ENCODE measurements around the gene C15orf40. TPM values are rescaled to one million over a fixed set of nuclear protein-coding genes. Genes with fewer than 3 reads are reported as not detected.

Gene C15orf40
- total RNA-seq, 1 experiment from 2014 or later, result 20.6 TPM

DNA sequence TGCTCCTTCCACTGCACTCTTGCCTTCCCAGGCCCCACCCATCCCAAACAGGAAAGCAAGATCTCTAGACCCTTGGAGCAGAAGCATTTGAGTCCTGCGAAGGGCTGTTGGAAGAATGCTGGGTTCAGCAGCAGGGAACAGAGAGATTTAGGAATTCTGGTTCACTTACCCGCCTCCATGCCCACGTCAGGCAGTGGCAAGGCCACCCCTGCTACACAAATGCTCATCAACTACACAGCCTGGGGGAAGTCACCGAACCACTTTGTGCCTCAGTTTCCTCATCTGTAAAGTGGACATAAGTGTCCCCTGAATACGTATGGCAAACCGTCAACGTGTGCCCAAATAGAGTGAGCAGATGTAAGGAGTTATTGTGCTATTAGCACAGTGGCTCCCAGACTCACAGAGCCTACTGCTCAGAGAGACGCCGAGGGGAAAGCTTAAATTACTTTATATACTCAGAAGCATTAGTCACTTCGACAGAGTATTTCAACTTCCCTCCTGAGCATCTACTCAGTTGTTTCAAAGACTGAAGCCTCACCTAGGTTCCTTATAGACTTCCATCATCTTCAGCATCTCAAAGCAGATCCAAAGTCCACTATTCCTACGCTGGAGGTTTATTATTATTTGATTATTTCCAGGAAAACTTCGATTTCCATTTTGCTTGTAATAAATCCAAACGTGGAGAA lies 59.8 kb downstream of the C15orf40 start:
- BruUV-seq (replicated peaks), result no TSS peak
- H3K4me1 ChIP-seq (ENCODE audit: insufficient read depth, low read length, poor library complexity, severe bottlenecking), result no peaks in the 10 kb centered on the region
- peak overlapping the region; percentile 44 for H3K4me3 ChIP-seq (ENCODE audit: low read depth, low read length, poor library complexity, severe bottlenecking)
- DNase-seq (ENCODE audit: low spot score), result no peak
- intact Hi-C loops (cut with micrococcal nuclease; ENCODE audit: unreplicated experiment), result no loop called here
- TF ChIP-seq, protein P1, sequence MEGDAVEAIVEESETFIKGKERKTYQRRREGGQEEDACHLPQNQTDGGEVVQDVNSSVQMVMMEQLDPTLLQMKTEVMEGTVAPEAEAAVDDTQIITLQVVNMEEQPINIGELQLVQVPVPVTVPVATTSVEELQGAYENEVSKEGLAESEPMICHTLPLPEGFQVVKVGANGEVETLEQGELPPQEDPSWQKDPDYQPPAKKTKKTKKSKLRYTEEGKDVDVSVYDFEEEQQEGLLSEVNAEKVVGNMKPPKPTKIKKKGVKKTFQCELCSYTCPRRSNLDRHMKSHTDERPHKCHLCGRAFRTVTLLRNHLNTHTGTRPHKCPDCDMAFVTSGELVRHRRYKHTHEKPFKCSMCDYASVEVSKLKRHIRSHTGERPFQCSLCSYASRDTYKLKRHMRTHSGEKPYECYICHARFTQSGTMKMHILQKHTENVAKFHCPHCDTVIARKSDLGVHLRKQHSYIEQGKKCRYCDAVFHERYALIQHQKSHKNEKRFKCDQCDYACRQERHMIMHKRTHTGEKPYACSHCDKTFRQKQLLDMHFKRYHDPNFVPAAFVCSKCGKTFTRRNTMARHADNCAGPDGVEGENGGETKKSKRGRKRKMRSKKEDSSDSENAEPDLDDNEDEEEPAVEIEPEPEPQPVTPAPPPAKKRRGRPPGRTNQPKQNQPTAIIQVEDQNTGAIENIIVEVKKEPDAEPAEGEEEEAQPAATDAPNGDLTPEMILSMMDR (conservative IDR thresholded peaks at IDR 0.05; ENCODE audit: low read depth, low read length), result no peak
- CTCF ChIA-PET, result no interaction called here
- H3K9me3 ChIP-seq (ENCODE audit: low read depth, low read length, poor library complexity, severe bottlenecking), result no peaks in the 10 kb centered on the region
- H3K27me3 ChIP-seq (replicated peaks; ENCODE audit: insufficient read depth, low read depth, low read length, poor library complexity), result peaks cover 31% of the 10 kb centered on the region
- no peak overlapping the region for H3K27ac ChIP-seq (ENCODE audit: low read depth, low read length, poor library complexity, severe bottlenecking)
- POLR2A ChIA-PET (ENCODE audit: low non-redundant PET), result no interaction called here
- H3K36me3 ChIP-seq (ENCODE audit: insufficient read depth, low read length, poor library complexity, severe bottlenecking), result no peaks in the 10 kb centered on the region

DNA sequence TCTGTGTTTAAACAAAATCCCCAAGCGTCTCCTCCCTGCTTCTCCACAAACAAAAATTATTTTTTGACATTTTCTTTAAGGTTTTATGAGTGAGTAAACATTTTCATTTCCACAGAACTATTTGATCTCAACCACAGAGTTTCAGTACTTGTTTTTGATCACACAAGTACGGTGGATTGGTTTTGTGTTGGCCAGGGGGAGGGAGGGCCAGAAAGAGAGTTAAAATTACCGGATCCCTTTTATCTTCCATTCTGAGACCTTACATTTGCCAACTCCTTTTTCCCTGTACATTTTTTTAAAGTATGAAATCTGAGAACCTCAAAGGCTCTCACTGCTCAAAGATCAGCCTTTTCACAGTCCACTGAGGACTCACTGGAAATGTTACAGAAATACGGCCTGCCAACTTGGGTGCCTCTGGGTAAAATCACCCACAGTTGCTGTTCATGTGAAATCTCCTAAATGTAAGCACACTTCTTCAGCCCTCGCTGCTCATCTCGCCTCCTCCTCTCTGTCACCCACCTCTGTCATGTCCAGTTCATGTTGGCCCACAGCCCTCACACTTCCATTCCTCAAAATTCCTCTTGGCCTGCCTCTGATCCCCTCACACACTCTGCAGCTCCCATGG lies 60.6 kb downstream of the C15orf40 start:
- Histone ChIP-seq H3K27ac (ENCODE audit: low read depth, low read length, poor library complexity, severe bottlenecking) (no peak overlapping the region), H3K4me3 (ENCODE audit: low read depth, low read length, poor library complexity, severe bottlenecking) (no peak overlapping the region), H3K4me1 (ENCODE audit: insufficient read depth, low read length, poor library complexity, severe bottlenecking) (no peaks in the 10 kb centered on the region), H3K27me3 (replicated peaks; ENCODE audit: insufficient read depth, low read depth, low read length, poor library complexity) (peaks cover 31% of the 10 kb centered on the region), H3K9me3 (ENCODE audit: low read depth, low read length, poor library complexity, severe bottlenecking) (no peaks in the 10 kb centered on the region), H3K36me3 (ENCODE audit: insufficient read depth, low read length, poor library complexity, severe bottlenecking) (no peaks in the 10 kb centered on the region)
- ChIA-PET POLR2A (ENCODE audit: low non-redundant PET) (no interaction called here), CTCF (no interaction called here)
- no peak for TF ChIP-seq EZH2 (IDR thresholded peaks at IDR 0.05; ENCODE audit: borderline replicate concordance, low read depth, low read length, poor library complexity, severe bottlenecking)
- TF ChIP-seq, protein P1 (conservative IDR thresholded peaks at IDR 0.05; ENCODE audit: low read depth, low read length), result no peak
- intact Hi-C loops (cut with micrococcal nuclease; ENCODE audit: unreplicated experiment), result no loop called here
- no TSS peak for BruUV-seq (replicated peaks)
- no peak for DNase-seq (ENCODE audit: low spot score)

DNA sequence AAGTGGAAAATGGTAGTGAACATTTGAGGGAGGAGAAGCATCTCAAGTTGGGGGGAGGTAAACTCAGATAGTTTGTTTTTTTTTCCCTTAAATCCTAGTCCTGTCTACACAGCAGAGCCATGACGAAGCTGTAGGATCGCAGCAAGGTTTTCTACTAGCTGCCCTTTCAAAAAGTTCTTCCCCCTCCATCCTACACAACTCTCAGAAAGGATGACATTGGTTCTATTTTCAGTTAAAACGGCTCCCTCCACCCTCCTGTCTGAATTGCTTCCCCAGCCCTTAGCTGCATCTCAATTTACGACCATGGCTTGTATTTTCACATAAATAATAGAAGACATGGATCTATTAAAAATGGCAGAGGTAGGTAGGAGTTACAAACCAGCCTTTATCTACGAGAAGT lies 61.1 kb downstream of the C15orf40 start:
- ChIA-PET CTCF (no interaction called here), POLR2A (ENCODE audit: low non-redundant PET) (no interaction called here)
- no peaks in the 10 kb centered on the region for H3K4me1 ChIP-seq (ENCODE audit: insufficient read depth, low read length, poor library complexity, severe bottlenecking)
- intact Hi-C loops (cut with micrococcal nuclease; ENCODE audit: unreplicated experiment), result no loop called here
- no peaks in the 10 kb centered on the region for H3K9me3 ChIP-seq (ENCODE audit: low read depth, low read length, poor library complexity, severe bottlenecking)
- no peak for TF ChIP-seq EZH2 (IDR thresholded peaks at IDR 0.05; ENCODE audit: borderline replicate concordance, low read depth, low read length, poor library complexity, severe bottlenecking)
- TF ChIP-seq, protein P1 (conservative IDR thresholded peaks at IDR 0.05; ENCODE audit: low read depth, low read length), result no peak
- BruUV-seq (replicated peaks), result no TSS peak
- H3K36me3 ChIP-seq (ENCODE audit: insufficient read depth, low read length, poor library complexity, severe bottlenecking), result no peaks in the 10 kb centered on the region
- peaks cover 31% of the 10 kb centered on the region for H3K27me3 ChIP-seq (replicated peaks; ENCODE audit: insufficient read depth, low read depth, low read length, poor library complexity)
- DNase-seq (ENCODE audit: low spot score), result no peak
- H3K4me3 ChIP-seq (ENCODE audit: low read depth, low read length, poor library complexity, severe bottlenecking), result no peak overlapping the region
- no peak overlapping the region for H3K27ac ChIP-seq (ENCODE audit: low read depth, low read length, poor library complexity, severe bottlenecking)

Measured in A673 (cell line).